ENCODE measurements around the gene CEACAM16. TPM values are rescaled to one million over a fixed set of nuclear protein-coding genes. Genes with fewer than 3 reads are reported as not detected.

Gene CEACAM16
- total RNA-seq, 1 donor from 2014 or later: not detected

- no peak overlapping the region for H3K4me3 Mint-ChIP-seq (ENCODE audit: unreplicated experiment)
- peak overlapping the region; percentile 82 for H3K27ac Mint-ChIP-seq (ENCODE audit: unreplicated experiment)
- peaks cover 69% of the 10 kb centered on the region for H3K4me1 Mint-ChIP-seq (ENCODE audit: unreplicated experiment)
- no peaks in the 10 kb centered on the region for H3K27me3 Mint-ChIP-seq (ENCODE audit: unreplicated experiment)
- no peaks in the 10 kb centered on the region for H3K36me3 Mint-ChIP-seq (ENCODE audit: unreplicated experiment)
- DNase-seq (ENCODE audit: extremely low spot score, unreplicated experiment): peak; percentile 86
- H3K9me3 Mint-ChIP-seq (ENCODE audit: unreplicated experiment): no peaks in the 10 kb centered on the region
- no peak for TF ChIP-seq CTCF (IDR thresholded peaks at IDR 0.05)
Measured at GRCh38 chr19:44745341-44745831, 46.4 kb downstream of the CEACAM16 start.

- H3K4me1 Mint-ChIP-seq (ENCODE audit: unreplicated experiment): peaks cover 70% of the 10 kb centered on the region
Measured at GRCh38 chr19:44745887-44746600, 47.1 kb downstream of the CEACAM16 start.

GRCh38 chr19:44746616-44746945 is 47.6 kb downstream of the CEACAM16 start:
- Mint-ChIP-seq H3K4me1 (ENCODE audit: unreplicated experiment) (peaks cover 68% of the 10 kb centered on the region), H3K4me3 (ENCODE audit: unreplicated experiment) (peak overlapping the region; percentile 84)
- TF ChIP-seq CTCF (IDR thresholded peaks at IDR 0.05): no peak

More at GRCh38 chr19:44745887-44746600, 47.1 kb downstream of the CEACAM16 start:
- no peak for DNase-seq (ENCODE audit: extremely low spot score, unreplicated experiment)
- Mint-ChIP-seq H3K9me3 (ENCODE audit: unreplicated experiment) (no peaks in the 10 kb centered on the region), H3K36me3 (ENCODE audit: unreplicated experiment) (no peaks in the 10 kb centered on the region), H3K4me3 (ENCODE audit: unreplicated experiment) (no peak overlapping the region), H3K27ac (ENCODE audit: unreplicated experiment) (peak overlapping the region; percentile 90), H3K27me3 (ENCODE audit: unreplicated experiment) (no peaks in the 10 kb centered on the region)
- no peak for TF ChIP-seq CTCF (IDR thresholded peaks at IDR 0.05)

GRCh38 chr19:44746946-44747738 is 48.2 kb downstream of the CEACAM16 start:
- DNase-seq (ENCODE audit: extremely low spot score, unreplicated experiment): peak; percentile 95
- TF ChIP-seq CTCF (IDR thresholded peaks at IDR 0.05): no peak
- H3K9me3 Mint-ChIP-seq (ENCODE audit: unreplicated experiment): no peaks in the 10 kb centered on the region
- H3K27me3 Mint-ChIP-seq (ENCODE audit: unreplicated experiment): no peaks in the 10 kb centered on the region
- H3K4me3 Mint-ChIP-seq (ENCODE audit: unreplicated experiment): peak overlapping the region; percentile 84
- no peaks in the 10 kb centered on the region for H3K36me3 Mint-ChIP-seq (ENCODE audit: unreplicated experiment)
- H3K4me1 Mint-ChIP-seq (ENCODE audit: unreplicated experiment): peaks cover 65% of the 10 kb centered on the region
- peak overlapping the region; percentile 97 for H3K27ac Mint-ChIP-seq (ENCODE audit: unreplicated experiment)

More at GRCh38 chr19:44746616-44746945, 47.6 kb downstream of the CEACAM16 start:
- Mint-ChIP-seq H3K27ac (ENCODE audit: unreplicated experiment) (peak overlapping the region; percentile 90), H3K27me3 (ENCODE audit: unreplicated experiment) (no peaks in the 10 kb centered on the region), H3K9me3 (ENCODE audit: unreplicated experiment) (no peaks in the 10 kb centered on the region), H3K36me3 (ENCODE audit: unreplicated experiment) (no peaks in the 10 kb centered on the region)
- DNase-seq (ENCODE audit: extremely low spot score, unreplicated experiment): no peak

Measured in osteocyte (in vitro differentiated cells).